ENCODE results near the gene KREMEN1.

The KREMEN1 gene

GRCh38 chr22:29049655-29050263, 23.1 kb upstream of the KREMEN1 start:
- no peak for FAIRE-seq

DNA sequence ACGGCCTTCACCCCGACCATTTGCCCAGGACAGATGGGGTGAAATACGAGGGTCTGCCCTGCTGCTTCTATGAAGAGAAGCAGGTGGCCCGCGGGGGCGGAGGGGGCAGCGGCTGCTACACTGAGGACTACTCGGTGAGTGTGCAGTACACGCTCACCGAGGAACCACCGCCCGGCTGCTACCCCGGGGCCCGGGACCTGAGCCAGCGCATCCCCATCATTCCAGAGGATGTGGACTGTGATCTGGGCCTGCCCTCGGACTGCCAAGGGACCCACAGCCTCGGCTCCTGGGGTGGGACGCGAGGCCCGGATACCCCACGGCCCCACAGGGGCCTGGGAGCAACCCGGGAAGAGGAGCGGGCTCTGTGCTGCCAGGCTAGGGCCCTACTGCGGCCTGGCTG, 22.4 kb upstream of the KREMEN1 start:
- no peak for FAIRE-seq

- FAIRE-seq = no peak
Observed at GRCh38 chr22:29053048-29053702, 19.7 kb upstream of the KREMEN1 start.

- FAIRE-seq = no peak
Observed at GRCh38 chr22:29054251-29054767, 18.5 kb upstream of the KREMEN1 start.

GRCh38 chr22:29055192-29055830, 17.5 kb upstream of the KREMEN1 start:
- FAIRE-seq = no peak

GRCh38 chr22:29056472-29056871, 16.4 kb upstream of the KREMEN1 start:
- no peak for FAIRE-seq

DNA sequence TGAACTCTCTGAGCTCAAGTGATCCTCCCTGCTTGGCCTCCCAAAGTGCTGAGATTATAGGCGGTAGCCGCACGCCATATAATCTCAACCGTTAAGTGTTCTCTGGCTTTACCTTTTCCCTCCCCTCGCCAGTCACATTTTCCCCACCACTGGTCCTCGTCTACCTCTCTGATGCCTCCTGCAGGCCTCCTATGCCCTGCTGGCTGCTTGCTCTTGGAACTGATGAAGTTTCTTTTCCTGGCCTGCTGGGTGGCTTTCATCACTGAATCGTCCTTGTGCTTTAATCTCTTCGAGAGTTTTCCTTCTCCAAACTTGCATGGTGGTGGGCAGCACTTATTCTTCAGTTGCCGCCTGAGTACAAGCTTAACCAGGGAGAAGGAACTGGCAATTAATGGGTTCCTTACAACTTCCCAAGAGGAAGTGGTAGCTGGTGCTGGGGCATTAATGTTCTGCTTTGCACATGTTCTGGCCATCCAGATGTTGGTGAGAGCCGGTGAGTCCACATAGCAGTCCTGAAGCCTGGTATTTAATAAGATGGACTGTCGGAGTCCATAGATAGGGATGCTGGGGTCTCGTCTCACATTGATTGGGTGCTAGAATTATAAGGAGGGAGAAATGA, 12.5 kb upstream of the KREMEN1 start:
- FAIRE-seq = no peak

- no peak for FAIRE-seq
Observed at GRCh38 chr22:29060931-29061330, 11.9 kb upstream of the KREMEN1 start.

DNA sequence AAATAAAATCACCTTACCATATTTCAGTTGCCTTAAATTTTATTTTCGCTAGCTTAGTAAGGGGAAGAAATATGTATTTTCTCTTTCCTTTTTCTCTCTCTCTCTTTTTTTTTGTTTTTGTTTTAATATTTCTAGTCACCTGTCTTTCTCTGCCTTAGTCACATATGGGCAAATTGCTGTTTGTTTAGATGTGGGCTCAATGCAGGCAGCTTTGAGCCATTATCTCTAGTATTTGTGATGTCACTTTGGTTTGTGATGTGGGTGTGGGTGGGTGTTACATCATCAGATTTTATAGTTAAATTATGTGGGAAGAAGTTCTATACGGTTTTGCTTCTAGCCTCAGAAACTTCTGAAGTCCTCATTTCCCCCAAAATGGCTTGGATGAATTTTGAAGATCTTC, 11.1 kb upstream of the KREMEN1 start, which contains the start of gene C22orf31:
TSS of gene C22orf31 (minus strand) at position 59 of the 400 bp plus-strand sequence. CDS start at position 20, 39 bp downstream.
- no peak for FAIRE-seq

GRCh38 chr22:29062286-29062821, 10.5 kb upstream of the KREMEN1 start:
- FAIRE-seq = no peak

DNA sequence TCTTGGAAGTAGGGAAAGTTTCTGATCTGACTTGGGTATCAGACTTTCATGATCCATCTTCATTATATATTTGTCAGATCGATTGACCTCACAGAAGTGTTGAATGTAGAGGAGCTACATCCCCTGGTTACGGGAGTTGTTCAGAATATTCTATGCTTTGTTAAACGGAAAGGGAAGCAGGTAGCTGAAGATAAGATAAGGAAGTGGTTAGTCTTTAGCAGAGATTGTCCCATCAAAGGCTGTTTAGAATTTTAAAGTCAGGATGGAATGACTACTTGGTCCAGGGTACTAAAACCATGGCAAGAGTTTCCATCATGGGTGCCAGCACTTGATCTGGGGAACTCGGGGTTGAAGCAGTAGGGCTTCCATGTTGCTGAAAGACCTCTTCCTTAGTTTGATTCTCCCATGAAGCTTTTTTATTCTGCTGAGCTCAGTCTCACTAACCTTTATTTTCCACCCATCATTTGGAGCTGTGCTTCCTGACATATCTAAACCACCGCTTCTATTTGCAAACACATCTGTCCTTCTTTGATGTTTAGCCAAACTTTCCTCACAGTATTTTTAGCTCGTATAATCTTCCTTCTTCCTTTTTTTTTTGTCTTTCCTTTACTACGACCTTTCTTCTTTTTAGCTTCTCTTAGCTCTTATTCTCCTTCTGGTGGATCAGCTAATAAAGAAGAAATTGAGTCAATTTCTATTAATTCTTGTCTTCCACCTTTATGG, 7.2 kb upstream of the KREMEN1 start:
- FAIRE-seq = no peak

DNA sequence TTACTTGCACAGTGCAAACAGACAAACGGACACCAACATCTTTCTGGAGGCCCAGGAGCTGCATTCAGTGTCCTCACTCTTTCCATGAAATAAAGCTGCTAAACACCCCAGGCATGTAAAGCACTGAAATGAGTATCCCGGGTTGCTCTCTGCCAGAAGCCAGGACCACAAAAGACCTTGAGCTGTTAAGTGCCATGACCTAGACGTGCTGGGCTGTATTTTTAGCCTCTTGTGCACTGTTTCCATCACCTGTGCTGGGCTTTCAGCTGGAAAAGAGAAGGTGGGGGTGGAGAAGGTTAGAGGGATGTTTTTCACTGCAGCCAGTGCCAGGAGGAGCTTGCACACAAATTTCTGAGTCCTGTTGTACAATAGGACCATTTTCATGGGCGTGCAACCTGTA, 3.4 kb upstream of the KREMEN1 start:
- FAIRE-seq = no peak

DNA sequence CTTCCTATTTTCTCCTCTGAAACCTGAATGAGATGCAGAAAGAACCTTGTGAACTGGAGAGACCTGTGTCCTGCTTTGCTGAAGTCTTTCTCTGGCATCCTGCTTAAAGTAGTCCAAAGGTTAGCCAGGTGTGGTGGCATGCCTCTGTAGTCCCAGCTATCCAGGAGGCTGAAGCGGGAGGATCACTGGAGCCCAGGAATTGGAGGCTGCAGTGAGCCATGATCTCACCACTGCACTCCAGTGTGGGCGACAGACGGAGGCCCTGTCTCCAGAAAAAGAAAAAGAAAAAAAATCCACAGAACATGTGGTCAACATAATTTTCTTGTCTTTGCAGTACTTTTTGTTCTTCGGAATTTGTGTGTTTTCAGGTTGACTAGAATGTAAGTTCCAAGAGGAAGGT, 2.3 kb upstream of the KREMEN1 start:
- FAIRE-seq = no peak

GRCh38 chr22:29071261-29072045, 1.4 kb upstream of the KREMEN1 start:
- FAIRE-seq = no peak

DNA sequence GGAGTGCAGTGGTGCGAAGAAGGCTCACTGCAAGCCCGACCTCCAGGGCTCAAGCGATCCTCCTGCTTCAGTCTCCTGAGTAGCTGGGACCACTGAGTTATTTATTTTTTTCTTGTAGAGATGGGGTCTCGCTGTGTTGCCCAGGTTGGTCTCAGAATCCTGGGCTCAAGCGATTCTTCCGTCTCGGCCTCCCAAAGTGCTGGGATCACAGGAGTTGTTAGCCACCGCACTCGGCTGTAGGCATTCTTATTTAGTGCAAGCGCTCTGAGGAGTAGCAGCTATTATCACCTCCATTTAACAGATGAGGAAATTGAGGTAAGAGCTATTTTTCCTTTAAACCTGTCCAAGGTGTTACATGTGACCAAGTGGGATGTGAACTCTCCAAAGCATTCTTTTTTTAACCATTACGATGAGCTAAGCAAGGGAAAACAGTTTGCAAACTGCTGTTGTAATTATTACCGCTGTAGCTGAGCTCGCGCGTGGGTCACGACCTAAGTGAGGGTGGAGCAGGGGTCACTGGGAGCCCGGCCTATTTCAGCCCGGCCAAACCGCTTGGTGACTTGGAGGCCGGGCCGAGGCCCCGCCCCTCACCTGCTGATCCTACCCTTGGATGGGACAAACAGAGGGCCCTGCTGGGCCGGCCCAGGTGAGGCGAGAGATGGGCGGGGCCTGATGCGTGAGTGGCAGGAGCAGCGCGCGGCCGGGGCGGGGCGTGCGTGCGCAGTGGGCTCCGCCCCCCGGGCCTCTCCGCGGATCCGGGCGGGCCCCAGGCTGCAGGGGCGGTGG, 449 bp upstream of the KREMEN1 start:
- no peak for FAIRE-seq

DNA sequence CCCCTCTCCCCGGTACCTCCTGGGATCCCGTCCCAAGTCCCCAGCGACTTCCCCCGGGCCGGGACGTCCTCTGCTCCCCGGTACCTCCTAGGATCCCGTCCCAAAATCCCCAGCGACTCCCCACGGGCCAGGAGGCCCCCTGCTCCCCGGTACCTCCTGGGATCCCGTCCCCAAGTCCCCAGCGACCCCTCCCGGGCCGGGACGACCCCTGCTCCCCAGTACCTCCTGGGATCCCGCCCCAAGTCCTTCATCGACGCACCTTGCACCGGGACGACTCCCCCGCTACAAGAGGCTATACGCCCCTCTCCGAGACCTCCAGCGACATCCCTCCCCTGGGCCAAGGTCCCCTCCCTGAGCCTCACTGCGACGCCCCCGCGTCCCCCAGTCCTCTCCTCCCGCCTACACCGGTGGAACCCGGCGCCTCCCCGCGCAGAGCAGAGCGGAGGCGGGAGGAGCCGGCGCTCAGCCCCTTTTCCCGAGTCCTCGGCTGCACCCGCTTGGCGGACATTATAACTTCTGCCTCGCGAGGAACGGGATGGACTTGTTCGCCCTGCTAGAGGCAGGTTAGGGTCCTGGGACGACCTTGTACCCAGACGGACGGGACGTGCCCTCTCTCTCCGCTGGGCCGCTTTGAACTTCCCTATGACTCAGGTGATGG, 912 bp downstream of the KREMEN1 start:
- FAIRE-seq = no peak

GRCh38 chr22:29074276-29074772, 1.5 kb downstream of the KREMEN1 start:
- no peak for FAIRE-seq

DNA sequence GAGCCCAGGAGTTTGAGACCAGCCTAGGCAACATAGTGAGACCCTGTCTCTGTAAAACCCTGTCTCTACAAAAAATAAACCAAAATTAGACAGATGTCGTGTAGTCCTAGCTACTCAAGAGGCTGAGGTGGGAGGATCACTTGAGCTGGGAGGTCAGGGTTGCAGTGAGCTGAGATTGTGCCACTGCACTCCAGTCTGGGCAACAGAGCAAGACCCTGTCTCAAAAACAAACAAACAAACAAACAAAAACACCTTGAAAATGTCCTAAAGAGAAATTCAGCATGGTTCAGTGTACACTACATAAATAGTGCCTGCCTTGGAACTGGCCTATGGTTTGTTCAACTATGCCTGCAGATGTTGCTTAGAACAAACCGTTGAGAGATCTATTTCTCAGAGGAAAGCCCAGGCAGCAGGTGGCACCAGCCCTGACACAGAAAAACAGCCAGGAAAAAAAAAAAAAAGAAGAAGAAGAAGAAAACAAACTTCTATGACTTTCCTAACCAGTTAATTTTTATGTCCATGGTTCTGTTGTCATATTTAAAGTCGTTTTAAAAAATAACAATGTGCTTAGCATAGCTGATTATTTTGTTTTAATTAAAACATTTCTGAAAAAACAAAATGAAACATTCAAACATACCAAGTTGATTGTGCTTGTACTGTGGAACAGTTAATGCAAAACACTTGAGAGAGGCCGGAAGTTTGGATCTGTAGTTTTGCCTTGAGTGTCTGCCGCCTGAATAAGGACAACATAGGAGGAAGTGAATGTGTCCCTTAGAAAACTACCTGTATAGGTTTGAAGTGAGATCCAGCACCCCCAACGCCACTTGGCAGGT, 5.4 kb downstream of the KREMEN1 start:
- FAIRE-seq = no peak

DNA sequence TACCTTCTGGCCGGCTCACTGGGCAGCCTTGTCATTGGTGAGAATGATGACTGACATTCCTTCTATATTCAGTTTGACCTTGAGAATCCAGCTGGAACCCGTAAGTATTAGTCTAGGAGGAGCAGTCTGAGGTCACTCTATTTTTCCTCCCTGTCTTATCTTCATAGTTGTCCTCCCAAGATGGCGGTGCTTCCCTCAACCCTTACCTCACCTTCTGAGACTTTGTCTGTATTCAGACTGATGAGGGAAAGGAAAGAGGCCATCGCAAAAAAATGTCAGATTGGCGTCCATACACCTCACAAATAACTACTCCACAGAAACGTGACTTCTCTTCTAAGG, 6.0 kb downstream of the KREMEN1 start:
- FAIRE-seq = no peak
